Mesenchymal stem cell (in vitro differentiated cells and primary cell): ENCODE data around the gene HIVEP3. TPM values are rescaled to one million over a fixed set of nuclear protein-coding genes. Genes with fewer than 3 reads are reported as not detected.

Experiments
- small RNA-seq: library from polyadenylated mRNA; stranded (forward); fragments of <200 nt; extraction: miRNeasy Mini kit (QIAGEN cat#:217004); gene quantifications from one replicate; pipeline ENCODE3, GENCODE V24; 2013; ENCODE audit warnings: low read depth

The HIVEP3 gene

Small RNA genes within 50 kb of the gene (small RNA-seq; reads per million reads assigned to genes)
- not detected for gene RNA5SP45
